Measurements from ENCODE around the gene SEMA3A. TPM values are rescaled to one million over a fixed set of nuclear protein-coding genes. Genes with fewer than 3 reads are reported as not detected.

SEMA3A gene
- total RNA-seq, 1 experiment from 2014 or later = 32.2 TPM

DNA sequence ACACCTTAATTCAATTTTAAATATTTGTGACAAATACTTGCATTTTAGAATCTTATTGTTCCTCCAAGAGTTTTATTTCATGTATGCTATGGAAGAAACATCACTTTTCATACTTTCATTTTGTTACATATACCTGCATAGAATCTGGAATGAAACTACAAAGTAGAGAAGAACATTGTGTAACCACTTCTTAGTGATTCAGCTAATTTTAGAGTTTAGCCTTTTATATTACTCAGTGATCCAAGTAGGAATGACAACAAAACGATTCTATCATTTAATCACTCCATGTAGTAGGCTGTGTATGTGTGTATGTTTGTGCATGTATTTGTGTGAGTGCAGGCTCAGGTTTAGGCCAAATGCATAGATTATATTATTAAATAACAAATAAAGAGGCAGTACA lies 14.4 kb upstream of the SEMA3A start:
- ATAC-seq = no peak
- Mint-ChIP-seq H3K4me1 (peaks cover 55% of the 10 kb centered on the region), H3K4me3 (no peak overlapping the region)

More for the DNA sequence above, 14.4 kb upstream of the SEMA3A start:
- ChIA-PET CTCF (no interaction called here), POLR2A (no interaction called here)
- no peak for TF ChIP-seq ESRRA (CRISPR knock-in tag; IDR thresholded peaks at IDR 0.05; ENCODE audit: borderline replicate concordance)
- TF ChIP-seq ARID4B (CRISPR knock-in tag; IDR thresholded peaks at IDR 0.05; ENCODE audit: borderline replicate concordance) = no peak
- TF ChIP-seq, protein P1, sequence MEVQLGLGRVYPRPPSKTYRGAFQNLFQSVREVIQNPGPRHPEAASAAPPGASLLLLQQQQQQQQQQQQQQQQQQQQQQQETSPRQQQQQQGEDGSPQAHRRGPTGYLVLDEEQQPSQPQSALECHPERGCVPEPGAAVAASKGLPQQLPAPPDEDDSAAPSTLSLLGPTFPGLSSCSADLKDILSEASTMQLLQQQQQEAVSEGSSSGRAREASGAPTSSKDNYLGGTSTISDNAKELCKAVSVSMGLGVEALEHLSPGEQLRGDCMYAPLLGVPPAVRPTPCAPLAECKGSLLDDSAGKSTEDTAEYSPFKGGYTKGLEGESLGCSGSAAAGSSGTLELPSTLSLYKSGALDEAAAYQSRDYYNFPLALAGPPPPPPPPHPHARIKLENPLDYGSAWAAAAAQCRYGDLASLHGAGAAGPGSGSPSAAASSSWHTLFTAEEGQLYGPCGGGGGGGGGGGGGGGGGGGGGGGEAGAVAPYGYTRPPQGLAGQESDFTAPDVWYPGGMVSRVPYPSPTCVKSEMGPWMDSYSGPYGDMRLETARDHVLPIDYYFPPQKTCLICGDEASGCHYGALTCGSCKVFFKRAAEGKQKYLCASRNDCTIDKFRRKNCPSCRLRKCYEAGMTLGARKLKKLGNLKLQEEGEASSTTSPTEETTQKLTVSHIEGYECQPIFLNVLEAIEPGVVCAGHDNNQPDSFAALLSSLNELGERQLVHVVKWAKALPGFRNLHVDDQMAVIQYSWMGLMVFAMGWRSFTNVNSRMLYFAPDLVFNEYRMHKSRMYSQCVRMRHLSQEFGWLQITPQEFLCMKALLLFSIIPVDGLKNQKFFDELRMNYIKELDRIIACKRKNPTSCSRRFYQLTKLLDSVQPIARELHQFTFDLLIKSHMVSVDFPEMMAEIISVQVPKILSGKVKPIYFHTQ (CRISPR knock-in tag; IDR thresholded peaks at IDR 0.05) = no peak
- TF ChIP-seq, protein P2, sequence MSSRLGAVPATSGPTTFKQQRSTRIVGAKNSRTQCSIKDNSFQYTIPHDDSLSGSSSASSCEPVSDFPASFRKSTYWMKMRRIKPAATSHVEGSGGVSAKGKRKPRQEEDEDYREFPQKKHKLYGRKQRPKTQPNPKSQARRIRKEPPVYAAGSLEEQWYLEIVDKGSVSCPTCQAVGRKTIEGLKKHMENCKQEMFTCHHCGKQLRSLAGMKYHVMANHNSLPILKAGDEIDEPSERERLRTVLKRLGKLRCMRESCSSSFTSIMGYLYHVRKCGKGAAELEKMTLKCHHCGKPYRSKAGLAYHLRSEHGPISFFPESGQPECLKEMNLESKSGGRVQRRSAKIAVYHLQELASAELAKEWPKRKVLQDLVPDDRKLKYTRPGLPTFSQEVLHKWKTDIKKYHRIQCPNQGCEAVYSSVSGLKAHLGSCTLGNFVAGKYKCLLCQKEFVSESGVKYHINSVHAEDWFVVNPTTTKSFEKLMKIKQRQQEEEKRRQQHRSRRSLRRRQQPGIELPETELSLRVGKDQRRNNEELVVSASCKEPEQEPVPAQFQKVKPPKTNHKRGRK (CRISPR knock-in tag; IDR thresholded peaks at IDR 0.05; ENCODE audit: borderline replicate concordance) = no peak
- TF ChIP-seq, protein P3, sequence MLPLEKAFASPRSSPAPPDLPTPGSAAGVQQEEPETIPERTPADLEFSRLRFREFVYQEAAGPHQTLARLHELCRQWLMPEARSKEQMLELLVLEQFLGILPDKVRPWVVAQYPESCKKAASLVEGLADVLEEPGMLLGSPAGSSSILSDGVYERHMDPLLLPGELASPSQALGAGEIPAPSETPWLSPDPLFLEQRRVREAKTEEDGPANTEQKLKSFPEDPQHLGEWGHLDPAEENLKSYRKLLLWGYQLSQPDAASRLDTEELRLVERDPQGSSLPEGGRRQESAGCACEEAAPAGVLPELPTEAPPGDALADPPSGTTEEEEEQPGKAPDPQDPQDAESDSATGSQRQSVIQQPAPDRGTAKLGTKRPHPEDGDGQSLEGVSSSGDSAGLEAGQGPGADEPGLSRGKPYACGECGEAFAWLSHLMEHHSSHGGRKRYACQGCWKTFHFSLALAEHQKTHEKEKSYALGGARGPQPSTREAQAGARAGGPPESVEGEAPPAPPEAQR (CRISPR knock-in tag; IDR thresholded peaks at IDR 0.05) = no peak
- no peak for TF ChIP-seq TEAD1 (CRISPR knock-in tag; IDR thresholded peaks at IDR 0.05)
- TF ChIP-seq ZBTB21 (CRISPR knock-in tag; IDR thresholded peaks at IDR 0.05; ENCODE audit: borderline replicate concordance) = no peak
- TF ChIP-seq, protein P4, sequence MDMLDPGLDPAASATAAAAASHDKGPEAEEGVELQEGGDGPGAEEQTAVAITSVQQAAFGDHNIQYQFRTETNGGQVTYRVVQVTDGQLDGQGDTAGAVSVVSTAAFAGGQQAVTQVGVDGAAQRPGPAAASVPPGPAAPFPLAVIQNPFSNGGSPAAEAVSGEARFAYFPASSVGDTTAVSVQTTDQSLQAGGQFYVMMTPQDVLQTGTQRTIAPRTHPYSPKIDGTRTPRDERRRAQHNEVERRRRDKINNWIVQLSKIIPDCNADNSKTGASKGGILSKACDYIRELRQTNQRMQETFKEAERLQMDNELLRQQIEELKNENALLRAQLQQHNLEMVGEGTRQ (CRISPR knock-in tag; IDR thresholded peaks at IDR 0.05) = no peak
- TF ChIP-seq ETV6 (CRISPR knock-in tag; IDR thresholded peaks at IDR 0.05) = no peak
- TF ChIP-seq GTF2I (CRISPR knock-in tag; conservative IDR thresholded peaks at IDR 0.05) = no peak
- TF ChIP-seq FOXJ3 (CRISPR knock-in tag; IDR thresholded peaks at IDR 0.05; ENCODE audit: borderline replicate concordance) = no peak
- TF ChIP-seq MAX (CRISPR knock-in tag; IDR thresholded peaks at IDR 0.05) = no peak
- no peak for TF ChIP-seq SMAD4 (CRISPR knock-in tag; IDR thresholded peaks at IDR 0.05)
- TF ChIP-seq PRDM15 (CRISPR knock-in tag; IDR thresholded peaks at IDR 0.05) = no peak
- TF ChIP-seq ZNF121 (CRISPR knock-in tag; IDR thresholded peaks at IDR 0.05) = no peak
- TF ChIP-seq, protein P5, sequence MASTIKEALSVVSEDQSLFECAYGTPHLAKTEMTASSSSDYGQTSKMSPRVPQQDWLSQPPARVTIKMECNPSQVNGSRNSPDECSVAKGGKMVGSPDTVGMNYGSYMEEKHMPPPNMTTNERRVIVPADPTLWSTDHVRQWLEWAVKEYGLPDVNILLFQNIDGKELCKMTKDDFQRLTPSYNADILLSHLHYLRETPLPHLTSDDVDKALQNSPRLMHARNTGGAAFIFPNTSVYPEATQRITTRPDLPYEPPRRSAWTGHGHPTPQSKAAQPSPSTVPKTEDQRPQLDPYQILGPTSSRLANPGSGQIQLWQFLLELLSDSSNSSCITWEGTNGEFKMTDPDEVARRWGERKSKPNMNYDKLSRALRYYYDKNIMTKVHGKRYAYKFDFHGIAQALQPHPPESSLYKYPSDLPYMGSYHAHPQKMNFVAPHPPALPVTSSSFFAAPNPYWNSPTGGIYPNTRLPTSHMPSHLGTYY (CRISPR knock-in tag; IDR thresholded peaks at IDR 0.05) = no peak
- TF ChIP-seq ATF1 (CRISPR knock-in tag; IDR thresholded peaks at IDR 0.05) = no peak
- peaks cover 4% of the 10 kb centered on the region; the same call in 1 of the 2 replicates for H3K9me3 Mint-ChIP-seq
- no peaks in the 10 kb centered on the region for H3K36me3 Mint-ChIP-seq
- H3K27ac Mint-ChIP-seq = no peak overlapping the region; the same call in 1 of the 2 replicates
- DNase-seq (ENCODE audit: low spot score) = no peak
- H3K27me3 Mint-ChIP-seq (ENCODE audit: low read depth) = no peaks in the 10 kb centered on the region
